Keratinocyte (primary cell): Measurements from ENCODE around the gene MTHFD2L.
"Not testable (repeated sequence)": the region's sequence is repeated elsewhere in the genome, so short reads cannot be mapped to it uniquely, and the experiment has no call there.

Experiments used
- EZH2 ChIP-seq: IDR thresholded peaks from one replicate; pipeline ENCODE4 v1.6.1; 2012; ENCODE audit warnings: inconsistent platforms, mild to moderate bottlenecking, low read length, moderate library complexity
- TF ChIP-seq, protein P1 (sequence below), 3 experiments: IDR thresholded peaks in 1 of 3; conservative IDR thresholded peaks in 1 of 3; optimal IDR thresholded peaks in 1 of 3; 2 replicates in 2 of 3; 3 replicates in 1 of 3; pipeline versions ENCODE3 to v1.5.1; 2011; ENCODE audit warnings: low read length in 3 of 3, mild to moderate bottlenecking in 3 of 3, moderate library complexity in 2 of 3, control low read depth in 1 of 3, inconsistent platforms in 1 of 3; ENCODE audit not compliant: insufficient read depth in 2 of 3; ENCODE audit errors: extremely low read depth in 1 of 3

DNA sequence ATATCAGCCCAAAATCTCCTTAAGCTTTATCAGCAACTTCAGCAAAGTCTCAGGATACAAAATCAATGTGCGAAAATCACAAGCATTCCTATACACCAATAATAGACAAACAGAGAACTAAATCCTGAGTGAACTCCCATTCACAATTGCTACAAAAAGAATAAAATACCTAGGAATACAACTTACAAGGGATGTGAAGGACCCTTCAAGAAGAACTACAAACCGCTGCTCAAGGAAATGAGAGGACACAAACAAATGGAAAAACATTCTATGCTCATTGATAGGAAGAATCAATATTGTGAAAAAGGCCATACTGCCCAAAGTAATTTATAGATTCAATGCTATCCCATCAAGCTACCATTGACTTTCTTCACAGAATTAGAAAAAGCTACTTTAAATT lies 27.1 kb upstream of the MTHFD2L start:
- TF ChIP-seq, protein P1, sequence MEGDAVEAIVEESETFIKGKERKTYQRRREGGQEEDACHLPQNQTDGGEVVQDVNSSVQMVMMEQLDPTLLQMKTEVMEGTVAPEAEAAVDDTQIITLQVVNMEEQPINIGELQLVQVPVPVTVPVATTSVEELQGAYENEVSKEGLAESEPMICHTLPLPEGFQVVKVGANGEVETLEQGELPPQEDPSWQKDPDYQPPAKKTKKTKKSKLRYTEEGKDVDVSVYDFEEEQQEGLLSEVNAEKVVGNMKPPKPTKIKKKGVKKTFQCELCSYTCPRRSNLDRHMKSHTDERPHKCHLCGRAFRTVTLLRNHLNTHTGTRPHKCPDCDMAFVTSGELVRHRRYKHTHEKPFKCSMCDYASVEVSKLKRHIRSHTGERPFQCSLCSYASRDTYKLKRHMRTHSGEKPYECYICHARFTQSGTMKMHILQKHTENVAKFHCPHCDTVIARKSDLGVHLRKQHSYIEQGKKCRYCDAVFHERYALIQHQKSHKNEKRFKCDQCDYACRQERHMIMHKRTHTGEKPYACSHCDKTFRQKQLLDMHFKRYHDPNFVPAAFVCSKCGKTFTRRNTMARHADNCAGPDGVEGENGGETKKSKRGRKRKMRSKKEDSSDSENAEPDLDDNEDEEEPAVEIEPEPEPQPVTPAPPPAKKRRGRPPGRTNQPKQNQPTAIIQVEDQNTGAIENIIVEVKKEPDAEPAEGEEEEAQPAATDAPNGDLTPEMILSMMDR (optimal IDR thresholded peaks at IDR 0.05 in 1 of 3, IDR thresholded peaks at IDR 0.05 in 1 of 3, conservative IDR thresholded peaks at IDR 0.05 in 1 of 3; ENCODE audit: extremely low read depth in 1 of 3, insufficient read depth in 2 of 3, low read length in 3 of 3) = not testable (repeated sequence)
- not testable (repeated sequence) for TF ChIP-seq EZH2
